CD14-positive monocyte (primary cell): ENCODE results near the gene OR2S2. TPM values are rescaled to one million over a fixed set of nuclear protein-coding genes. Genes with fewer than 3 reads are reported as not detected.
A peak's percentile ranks its signal among the peaks of the same experiment; 100 is the strongest.

Source experiments
- DNase-seq, 3 donors: peaks; one replicate each; pipeline ENCODE4 v3.0.0-alpha.2; 2011 to 2022
- H2AFZ ChIP-seq: 2 replicates; pipeline ENCODE4 v1.6.0; 2012; ENCODE audit warnings: mild to moderate bottlenecking, low read depth, low read length, inconsistent platforms; ENCODE audit not compliant: insufficient read depth, poor library complexity, severe bottlenecking
- H3K27ac ChIP-seq, 2 donors: 1 replicate in 1 of 2; 2 replicates in 1 of 2; pipeline ENCODE4 v1.5.1; 2012 to 2013; ENCODE audit warnings: low read length in 2 of 2, control low read depth in 1 of 2, inconsistent platforms in 1 of 2, low read depth in 1 of 2, mild to moderate bottlenecking in 1 of 2
- H3K27me3 ChIP-seq, 2 donors: one replicate each; pipeline versions ENCODE4 v1.6.0 to v1.6.1; 2011 to 2013; ENCODE audit warnings: low read length in 2 of 2; ENCODE audit not compliant: control insufficient read depth in 2 of 2, insufficient read depth in 2 of 2
- H3K36me3 ChIP-seq, 2 donors: replicated peaks in 1 of 2; 1 replicate in 1 of 2; 2 replicates in 1 of 2; pipeline versions ENCODE4 v1.5.1 to v1.6.1; 2012 to 2013; ENCODE audit warnings: low read length in 2 of 2, control low read depth in 1 of 2, inconsistent platforms in 1 of 2, mild to moderate bottlenecking in 1 of 2; ENCODE audit not compliant: insufficient read depth in 2 of 2, control insufficient read depth in 1 of 2
- H3K4me1 ChIP-seq, 2 donors: 1 replicate in 1 of 2; 2 replicates in 1 of 2; pipeline versions ENCODE4 v1.5.1 to v1.6.1; 2012 to 2013; ENCODE audit warnings: low read length in 2 of 2, control low read depth in 1 of 2, inconsistent platforms in 1 of 2, mild to moderate bottlenecking in 1 of 2, moderate library complexity in 1 of 2; ENCODE audit not compliant: insufficient read depth in 2 of 2, control insufficient read depth in 1 of 2
- H3K4me2 ChIP-seq: replicated peaks from 2 replicates; pipeline ENCODE3; 2012; ENCODE audit warnings: low read length, moderate library complexity, mild to moderate bottlenecking; ENCODE audit not compliant: poor library complexity, severe bottlenecking; ENCODE audit errors: extremely low read depth
- H3K4me3 ChIP-seq, 3 experiments: fragments of 200-600 bp in 1 of 3; sonication (generic) in 1 of 3; replicated peaks in 1 of 3; 1 replicate in 2 of 3; 2 replicates in 1 of 3; pipeline ENCODE4 v1.5.1; 2011 to 2013; ENCODE audit warnings: low read length in 3 of 3, mild to moderate bottlenecking in 3 of 3, control low read depth in 2 of 3, low read depth in 2 of 3, inconsistent platforms in 1 of 3, moderate library complexity in 1 of 3
- H3K79me2 ChIP-seq: 2 replicates; pipeline ENCODE4 v1.6.0; 2012; ENCODE audit warnings: mild to moderate bottlenecking, control low read depth, inconsistent platforms, low read length, moderate library complexity; ENCODE audit not compliant: insufficient read depth
- H3K9ac ChIP-seq: 2 replicates; pipeline ENCODE4 v1.6.0; 2017; ENCODE audit warnings: low read length, mild to moderate bottlenecking; ENCODE audit not compliant: insufficient read depth, poor library complexity, severe bottlenecking
- H3K9me3 ChIP-seq, 2 donors: replicated peaks in 1 of 2; 1 replicate in 1 of 2; 2 replicates in 1 of 2; pipeline versions ENCODE4 v1.5.1 to v1.6.1; 2012 to 2013; ENCODE audit warnings: low read length in 2 of 2, control low read depth in 1 of 2; ENCODE audit not compliant: control insufficient read depth in 1 of 2, insufficient read depth in 1 of 2
- H4K20me1 ChIP-seq: 2 replicates; pipeline ENCODE4 v1.6.0; 2012; ENCODE audit warnings: mild to moderate bottlenecking, low read length, control low read depth, moderate library complexity; ENCODE audit not compliant: insufficient read depth
- H3K27ac Mint-ChIP-seq, 7 donors: one replicate each; pipeline ENCODE4 v1.8.0; 2020; ENCODE audit warnings: mild to moderate bottlenecking in 7 of 7, mixed read lengths in 7 of 7, moderate library complexity in 6 of 7, inconsistent platforms in 2 of 7
- H3K27me3 Mint-ChIP-seq, 3 donors: one replicate each; pipeline ENCODE4 v1.8.0; 2021 to 2022; ENCODE audit warnings: low read depth in 3 of 3, mild to moderate bottlenecking in 3 of 3, mixed read lengths in 3 of 3, moderate library complexity in 3 of 3, inconsistent platforms in 1 of 3
- H3K36me3 Mint-ChIP-seq, 2 donors: one replicate each; pipeline ENCODE4 v1.8.0; 2020; ENCODE audit warnings: mixed read lengths in 2 of 2, inconsistent platforms in 1 of 2, mild to moderate bottlenecking in 1 of 2
- H3K4me1 Mint-ChIP-seq: one replicate; pipeline ENCODE4 v1.8.0; 2020; ENCODE audit warnings: mild to moderate bottlenecking, mixed read lengths
- H3K4me3 Mint-ChIP-seq, 2 donors: one replicate each; pipeline ENCODE4 v1.8.0; 2020; ENCODE audit warnings: mild to moderate bottlenecking in 2 of 2, mixed read lengths in 2 of 2, moderate library complexity in 1 of 2
- H3K9me3 Mint-ChIP-seq, 7 donors: one replicate each; pipeline ENCODE4 v1.8.0; 2020 to 2022; ENCODE audit warnings: mixed read lengths in 7 of 7, mild to moderate bottlenecking in 6 of 7, moderate library complexity in 6 of 7, inconsistent platforms in 2 of 7
- WGBS: methylation state at CpG from one replicate; pipeline ENCODE4 v1.1.5; 2013; ENCODE audit warnings: missing lambda C conversion rate; ENCODE audit not compliant: insufficient coverage; 5-methylcytosine and 5-hydroxymethylcytosine counted together
- intact Hi-C, 2 donors: fragments of 100-400 bp; cut with micrococcal nuclease; formaldehyde crosslinking; loops; one replicate each; pipeline versions ENCODE4 v1.15.0 to v1.15.1; 2023
- polyA plus RNA-seq, 3 donors: library from polyadenylated mRNA; depleted of rRNA in 1 of 3; unstranded in 2 of 3; stranded (reverse) in 1 of 3; fragments of 300-500 nt in 2 of 3; fragments of >200 nt in 1 of 3; fragmentation: Illumina TruSeq in 2 of 3; gene quantifications; 1 replicate in 2 of 3; 2 replicates in 1 of 3; pipeline ENCODE4 v1.2.3, GENCODE V29; 2012 to 2021
- TF ChIP-seq, protein P1 (sequence below): fragments of 200-600 bp; IDR thresholded peaks from one replicate; pipeline ENCODE4 v1.8.0; 2022; ENCODE audit warnings: antibody characterized with exemption, mild to moderate bottlenecking

The OR2S2 gene
- polyA plus RNA-seq, 3 donors = not detected

- H3K27ac Mint-ChIP-seq = peak overlapping the region in 1 of 7 donors; percentile 14
- H3K27ac ChIP-seq = no peak overlapping the region
- H3K27me3 Mint-ChIP-seq = no peaks in the 10 kb centered on the region
- no peak overlapping the region for H3K4me2 ChIP-seq
- H4K20me1 ChIP-seq = no peaks in the 10 kb centered on the region
- H3K79me2 ChIP-seq = no peaks in the 10 kb centered on the region
- H3K36me3 Mint-ChIP-seq = no peaks in the 10 kb centered on the region
- intact Hi-C loops = no loop called here
- no peaks in the 10 kb centered on the region for H3K36me3 ChIP-seq
- no peaks in the 10 kb centered on the region for H3K9me3 ChIP-seq
- no peak overlapping the region for H3K4me3 Mint-ChIP-seq
- DNase-seq = no peak
- peaks cover 15% of the 10 kb centered on the region for H3K4me1 Mint-ChIP-seq
- TF ChIP-seq, protein P1, sequence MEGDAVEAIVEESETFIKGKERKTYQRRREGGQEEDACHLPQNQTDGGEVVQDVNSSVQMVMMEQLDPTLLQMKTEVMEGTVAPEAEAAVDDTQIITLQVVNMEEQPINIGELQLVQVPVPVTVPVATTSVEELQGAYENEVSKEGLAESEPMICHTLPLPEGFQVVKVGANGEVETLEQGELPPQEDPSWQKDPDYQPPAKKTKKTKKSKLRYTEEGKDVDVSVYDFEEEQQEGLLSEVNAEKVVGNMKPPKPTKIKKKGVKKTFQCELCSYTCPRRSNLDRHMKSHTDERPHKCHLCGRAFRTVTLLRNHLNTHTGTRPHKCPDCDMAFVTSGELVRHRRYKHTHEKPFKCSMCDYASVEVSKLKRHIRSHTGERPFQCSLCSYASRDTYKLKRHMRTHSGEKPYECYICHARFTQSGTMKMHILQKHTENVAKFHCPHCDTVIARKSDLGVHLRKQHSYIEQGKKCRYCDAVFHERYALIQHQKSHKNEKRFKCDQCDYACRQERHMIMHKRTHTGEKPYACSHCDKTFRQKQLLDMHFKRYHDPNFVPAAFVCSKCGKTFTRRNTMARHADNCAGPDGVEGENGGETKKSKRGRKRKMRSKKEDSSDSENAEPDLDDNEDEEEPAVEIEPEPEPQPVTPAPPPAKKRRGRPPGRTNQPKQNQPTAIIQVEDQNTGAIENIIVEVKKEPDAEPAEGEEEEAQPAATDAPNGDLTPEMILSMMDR = no peak
- H3K4me1 ChIP-seq = peaks cover 6 to 7% of the 10 kb centered on the region in 2 donors
- H3K9me3 Mint-ChIP-seq = no peaks in the 10 kb centered on the region
- H3K4me3 ChIP-seq = no peak overlapping the region
- no peak overlapping the region for H3K9ac ChIP-seq
- H2AFZ ChIP-seq = peak overlapping the region; percentile 37
- WGBS = 73% methylated on average over 8 of the region's 9 CpGs
- H3K27me3 ChIP-seq = no peaks in the 10 kb centered on the region
These were observed 33.8 kb downstream of the OR2S2 start for GRCh38 chr9:35923927-35924763.

DNA sequence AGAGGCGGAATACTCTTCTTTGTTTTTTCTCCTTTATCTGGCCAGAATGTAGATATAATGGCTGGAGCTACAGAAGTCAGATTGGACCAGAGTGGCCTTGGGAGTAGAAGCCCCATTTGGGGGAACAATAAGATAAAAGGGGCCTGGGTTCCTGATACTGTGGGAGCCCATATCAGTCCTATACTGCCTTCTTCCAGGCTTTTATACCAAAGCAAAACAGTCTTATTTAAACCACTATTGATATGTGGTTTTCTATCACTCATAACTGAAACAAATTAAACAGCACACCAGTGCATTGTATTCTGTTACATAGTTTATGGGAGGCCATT lies 34.4 kb downstream of the OR2S2 start:
- no CpG with 5 or more reads among the region's 1 CpG for WGBS
- H3K27ac ChIP-seq = no peak overlapping the region

More for the DNA sequence above, 34.4 kb downstream of the OR2S2 start:
- Histone ChIP-seq H3K4me2 (no peak overlapping the region), H3K27me3 (no peaks in the 10 kb centered on the region), H3K4me1 (peaks cover 6 to 7% of the 10 kb centered on the region in 2 donors), H3K79me2 (no peaks in the 10 kb centered on the region), H3K4me3 (no peak overlapping the region), H4K20me1 (no peaks in the 10 kb centered on the region), H2AFZ (peak overlapping the region; percentile 37), H3K9me3 (no peaks in the 10 kb centered on the region), H3K9ac (no peak overlapping the region), H3K36me3 (no peaks in the 10 kb centered on the region)
- TF ChIP-seq, protein P1 = no peak
- Mint-ChIP-seq H3K9me3 (no peaks in the 10 kb centered on the region), H3K4me3 (no peak overlapping the region), H3K4me1 (peaks cover 15% of the 10 kb centered on the region), H3K27me3 (no peaks in the 10 kb centered on the region), H3K27ac (peak overlapping the region in 1 of 7 donors; percentile 14), H3K36me3 (no peaks in the 10 kb centered on the region)
- intact Hi-C loops = no loop called here
- DNase-seq = no peak
